HepG2 (cell line): Measurements from ENCODE around the gene DNAJB11. TPM values are rescaled to one million over a fixed set of nuclear protein-coding genes. Genes with fewer than 3 reads are reported as not detected.

Experiments used
- CHCHD3 ChIP-seq: sonication (generic); formaldehyde crosslinking; IDR thresholded peaks from 2 replicates; pipeline ENCODE4 v1.8.0; 2022; ENCODE audit warnings: mild to moderate bottlenecking, missing genetic modification reagents, moderate library complexity
- ELF3 ChIP-seq: IDR thresholded peaks from 2 replicates; pipeline ENCODE4 v1.6.1; 2016; ENCODE audit warnings: missing genetic modification reagents, missing compliant biosample characterization
- FOSL2 ChIP-seq: sonication (generic); formaldehyde crosslinking; IDR thresholded peaks from 2 replicates; pipeline ENCODE4 v1.4.0; 2020; ENCODE audit warnings: missing genetic modification reagents
- MAX ChIP-seq: IDR thresholded peaks from 2 replicates; pipeline ENCODE4 v1.6.1; 2012; ENCODE audit warnings: inconsistent platforms
- NR0B2 ChIP-seq: sonication (generic); formaldehyde crosslinking; IDR thresholded peaks from 2 replicates; pipeline ENCODE4 v1.4.0; 2020; ENCODE audit warnings: mild to moderate bottlenecking, missing genetic modification reagents
- SRF ChIP-seq: IDR thresholded peaks from 2 replicates; pipeline ENCODE4 v1.6.1; 2011; ENCODE audit warnings: mild to moderate bottlenecking, low read depth, low read length, moderate library complexity
- TCF12 ChIP-seq, 2 experiments: fragments of 450-650 bp in 1 of 2; sonication (generic) in 1 of 2; formaldehyde crosslinking in 1 of 2; IDR thresholded peaks; 2 replicates each; pipeline versions ENCODE4 v1.6.1 to v1.8.0; 2017 to 2022; ENCODE audit warnings: antibody characterized with exemption in 1 of 2, mild to moderate bottlenecking in 1 of 2, missing genetic modification reagents in 1 of 2, moderate library complexity in 1 of 2
- TCF7L2 ChIP-seq: IDR thresholded peaks from 2 replicates; pipeline ENCODE4 v1.6.1; 2011; ENCODE audit warnings: mild to moderate bottlenecking, low read depth, low read length, moderate library complexity
- TERF1 ChIP-seq: sonication (generic); formaldehyde crosslinking; IDR thresholded peaks from 2 replicates; pipeline ENCODE4 v1.8.0; 2022; ENCODE audit warnings: mild to moderate bottlenecking, missing genetic modification reagents, moderate library complexity
- ZBTB3 ChIP-seq: sonication (generic); formaldehyde crosslinking; IDR thresholded peaks from 2 replicates; pipeline ENCODE4 v1.4.0; 2020; ENCODE audit warnings: low read depth, mild to moderate bottlenecking, moderate library complexity, missing genetic modification reagents, borderline replicate concordance
- ZBTB7A ChIP-seq: sonication (generic); formaldehyde crosslinking; IDR thresholded peaks from 2 replicates; pipeline ENCODE4 v1.8.0; 2022; ENCODE audit warnings: mild to moderate bottlenecking, missing genetic modification reagents
- ZFP37 ChIP-seq: sonication (generic); formaldehyde crosslinking; IDR thresholded peaks from 2 replicates; pipeline ENCODE4 v1.4.0; 2020; ENCODE audit warnings: missing genetic modification reagents, borderline replicate concordance
- ZNF20 ChIP-seq: sonication (generic); formaldehyde crosslinking; IDR thresholded peaks from 2 replicates; pipeline ENCODE4 v1.4.0; 2020; ENCODE audit warnings: mild to moderate bottlenecking, moderate library complexity, missing genetic modification reagents
- ZNF564 ChIP-seq: sonication (generic); formaldehyde crosslinking; IDR thresholded peaks from 2 replicates; pipeline ENCODE4 v1.8.1; 2023; ENCODE audit warnings: mild to moderate bottlenecking, missing genetic modification reagents
- ZNF616 ChIP-seq: sonication (generic); formaldehyde crosslinking; IDR thresholded peaks from 2 replicates; pipeline ENCODE4 v1.5.0; 2020; ENCODE audit warnings: low read depth, mild to moderate bottlenecking, missing genetic modification reagents
- ZNF790 ChIP-seq: sonication (generic); formaldehyde crosslinking; IDR thresholded peaks from 2 replicates; pipeline ENCODE4 v1.8.0; 2022; ENCODE audit warnings: missing genetic modification reagents, mild to moderate bottlenecking, borderline replicate concordance
- ZSCAN20 ChIP-seq: sonication (generic); formaldehyde crosslinking; IDR thresholded peaks from 2 replicates; pipeline ENCODE4 v1.4.0; 2020; ENCODE audit warnings: missing genetic modification reagents, mild to moderate bottlenecking, borderline replicate concordance
- polyA plus RNA-seq, 8 experiments: library from polyadenylated mRNA; depleted of rRNA in 3 of 8; stranded (reverse) in 7 of 8; unstranded in 1 of 8; fragments of >200 nt; fragmentation: Illumina TruSeq in 4 of 8; extraction: Trizol in 4 of 8; gene quantifications; 2 replicates each; pipeline versions ENCODE4 v1.2.1 to v1.2.3, GENCODE V29; 2011 to 2016; ENCODE audit warnings: low read depth in 4 of 8, missing spikeins in 1 of 8, mixed read lengths in 1 of 8; ENCODE audit not compliant: insufficient read depth in 1 of 8
- total RNA-seq, 5 experiments: library from RNA; depleted of rRNA; stranded (reverse); fragments of >200 nt; fragmentation: Illumina TruSeq; extraction: Trizol; gene quantifications; 2 replicates each; pipeline ENCODE4 v1.2.3, GENCODE V29; 2016; ENCODE audit warnings: low read depth in 1 of 5
- TF ChIP-seq, protein P1 (sequence below): sonication (generic); formaldehyde crosslinking; IDR thresholded peaks from 2 replicates; pipeline ENCODE4 v1.5.1; 2020; ENCODE audit warnings: missing genetic modification reagents, mild to moderate bottlenecking, borderline replicate concordance
- TF ChIP-seq, protein P2 (sequence below): sonication (generic); formaldehyde crosslinking; IDR thresholded peaks from 2 replicates; pipeline ENCODE4 v1.5.0; 2020; ENCODE audit warnings: mild to moderate bottlenecking, missing genetic modification reagents, moderate library complexity
- TF ChIP-seq, protein P3 (sequence below): sonication (generic); formaldehyde crosslinking; conservative IDR thresholded peaks from 2 replicates; pipeline ENCODE4 v1.8.0; 2022; ENCODE audit warnings: mild to moderate bottlenecking, moderate library complexity, missing genetic modification reagents

DNAJB11 gene
- total and polyA plus RNA-seq, 2 of the 13 experiments (the other 11 are each of a cell fraction or from before 2014, with no cell fraction given) = 41.0 to 132 TPM

DNA sequence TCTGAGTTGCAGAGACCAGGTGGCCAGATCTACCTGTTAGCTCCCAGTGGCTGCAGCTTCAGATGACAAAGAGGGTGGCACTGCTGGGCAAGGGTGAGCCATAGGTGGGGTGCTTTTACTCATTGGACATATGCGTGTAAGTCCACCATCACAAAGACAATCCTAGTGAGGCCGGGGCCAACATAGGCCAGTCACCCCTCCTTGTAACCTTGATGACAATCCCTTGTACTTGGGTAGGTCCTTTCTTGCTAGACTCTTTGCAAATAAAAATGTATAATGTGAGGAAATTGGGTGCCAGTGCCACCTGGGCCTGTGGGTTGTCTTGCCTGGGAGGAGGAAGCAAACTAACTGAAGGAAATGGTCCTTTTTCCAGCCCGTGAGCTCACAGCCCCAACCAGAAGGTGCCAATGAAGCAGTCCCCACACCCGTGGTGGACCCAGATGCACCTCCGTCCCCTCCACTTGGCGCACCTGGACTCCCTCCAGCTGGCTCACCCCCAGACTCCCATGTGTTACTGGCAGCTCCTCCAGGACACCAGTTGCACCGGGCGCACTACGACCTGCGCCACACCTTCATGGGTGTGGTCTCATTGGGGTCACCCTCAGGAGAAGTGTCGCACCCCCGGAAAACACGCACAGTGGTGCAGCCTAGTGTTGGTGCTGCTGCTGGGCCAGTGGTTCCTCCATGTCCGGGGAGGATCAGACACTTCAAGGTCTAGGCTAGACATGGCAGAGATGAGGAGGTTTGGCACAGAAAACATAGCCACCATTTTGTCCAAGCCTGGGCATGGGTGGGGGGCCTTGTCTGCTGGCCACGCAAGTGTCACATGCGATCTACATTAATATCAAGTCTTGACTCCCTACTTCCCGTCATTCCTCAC, 49.9 kb downstream of the DNAJB11 start (continued):
- TF ChIP-seq MAX (no peak), ELF3 (CRISPR knock-in tag) (peak; percentile 38), ZFP37 (CRISPR knock-in tag) (peak; percentile 89; the same call in 1 of the 2 replicates), ZNF564 (CRISPR knock-in tag) (peak; percentile 89), FOSL2 (no peak), ZBTB7A (CRISPR knock-in tag) (peak; percentile 63), TCF12 (IDR thresholded peaks at IDR 0.05) (no peak), TCF12 (CRISPR knock-in tag; IDR thresholded peaks at IDR 0.05) (peak; percentile 62; the same call in 1 of the 2 replicates), ZBTB3 (peak; percentile 69; the same call in 1 of the 2 replicates), ZSCAN20 (CRISPR knock-in tag) (peak; percentile 30; the same call in 1 of the 2 replicates), NR0B2 (CRISPR knock-in tag) (peak; percentile 63; the same call in 1 of the 2 replicates), TCF7L2 (no peak), CHCHD3 (CRISPR knock-in tag) (0 out of 2 replicates have a peak, but pooled peaks have one; percentile 39), ZNF616 (peak; percentile 64; the same call in 1 of the 2 replicates), ZNF790 (CRISPR knock-in tag) (no peak; the same call in 1 of the 2 replicates), ZNF20 (CRISPR knock-in tag) (0 out of 2 replicates have a peak, but pooled peaks have one; percentile 54), SRF (no peak), TERF1 (CRISPR knock-in tag) (no peak; the same call in 1 of the 2 replicates)
- TF ChIP-seq, protein P1, sequence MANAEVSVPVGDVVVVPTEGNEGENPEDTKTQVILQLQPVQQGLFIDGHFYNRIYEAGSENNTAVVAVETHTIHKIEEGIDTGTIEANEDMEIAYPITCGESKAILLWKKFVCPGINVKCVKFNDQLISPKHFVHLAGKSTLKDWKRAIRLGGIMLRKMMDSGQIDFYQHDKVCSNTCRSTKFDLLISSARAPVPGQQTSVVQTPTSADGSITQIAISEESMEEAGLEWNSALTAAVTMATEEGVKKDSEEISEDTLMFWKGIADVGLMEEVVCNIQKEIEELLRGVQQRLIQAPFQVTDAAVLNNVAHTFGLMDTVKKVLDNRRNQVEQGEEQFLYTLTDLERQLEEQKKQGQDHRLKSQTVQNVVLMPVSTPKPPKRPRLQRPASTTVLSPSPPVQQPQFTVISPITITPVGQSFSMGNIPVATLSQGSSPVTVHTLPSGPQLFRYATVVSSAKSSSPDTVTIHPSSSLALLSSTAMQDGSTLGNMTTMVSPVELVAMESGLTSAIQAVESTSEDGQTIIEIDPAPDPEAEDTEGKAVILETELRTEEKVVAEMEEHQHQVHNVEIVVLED (CRISPR knock-in tag) = peak; percentile 51; the same call in 1 of the 2 replicates
- TF ChIP-seq, protein P2, sequence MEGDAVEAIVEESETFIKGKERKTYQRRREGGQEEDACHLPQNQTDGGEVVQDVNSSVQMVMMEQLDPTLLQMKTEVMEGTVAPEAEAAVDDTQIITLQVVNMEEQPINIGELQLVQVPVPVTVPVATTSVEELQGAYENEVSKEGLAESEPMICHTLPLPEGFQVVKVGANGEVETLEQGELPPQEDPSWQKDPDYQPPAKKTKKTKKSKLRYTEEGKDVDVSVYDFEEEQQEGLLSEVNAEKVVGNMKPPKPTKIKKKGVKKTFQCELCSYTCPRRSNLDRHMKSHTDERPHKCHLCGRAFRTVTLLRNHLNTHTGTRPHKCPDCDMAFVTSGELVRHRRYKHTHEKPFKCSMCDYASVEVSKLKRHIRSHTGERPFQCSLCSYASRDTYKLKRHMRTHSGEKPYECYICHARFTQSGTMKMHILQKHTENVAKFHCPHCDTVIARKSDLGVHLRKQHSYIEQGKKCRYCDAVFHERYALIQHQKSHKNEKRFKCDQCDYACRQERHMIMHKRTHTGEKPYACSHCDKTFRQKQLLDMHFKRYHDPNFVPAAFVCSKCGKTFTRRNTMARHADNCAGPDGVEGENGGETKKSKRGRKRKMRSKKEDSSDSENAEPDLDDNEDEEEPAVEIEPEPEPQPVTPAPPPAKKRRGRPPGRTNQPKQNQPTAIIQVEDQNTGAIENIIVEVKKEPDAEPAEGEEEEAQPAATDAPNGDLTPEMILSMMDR = no peak; the same call in none of the 2 replicates
- TF ChIP-seq, protein P3, sequence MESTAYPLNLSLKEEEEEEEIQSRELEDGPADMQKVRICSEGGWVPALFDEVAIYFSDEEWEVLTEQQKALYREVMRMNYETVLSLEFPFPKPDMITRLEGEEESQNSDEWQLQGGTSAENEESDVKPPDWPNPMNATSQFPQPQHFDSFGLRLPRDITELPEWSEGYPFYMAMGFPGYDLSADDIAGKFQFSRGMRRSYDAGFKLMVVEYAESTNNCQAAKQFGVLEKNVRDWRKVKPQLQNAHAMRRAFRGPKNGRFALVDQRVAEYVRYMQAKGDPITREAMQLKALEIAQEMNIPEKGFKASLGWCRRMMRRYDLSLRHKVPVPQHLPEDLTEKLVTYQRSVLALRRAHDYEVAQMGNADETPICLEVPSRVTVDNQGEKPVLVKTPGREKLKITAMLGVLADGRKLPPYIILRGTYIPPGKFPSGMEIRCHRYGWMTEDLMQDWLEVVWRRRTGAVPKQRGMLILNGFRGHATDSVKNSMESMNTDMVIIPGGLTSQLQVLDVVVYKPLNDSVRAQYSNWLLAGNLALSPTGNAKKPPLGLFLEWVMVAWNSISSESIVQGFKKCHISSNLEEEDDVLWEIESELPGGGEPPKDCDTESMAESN (CRISPR knock-in tag) = peak; percentile 79; the same call in 1 of the 2 replicates
